ENCODE results near the gene CCDC3.

The CCDC3 gene

GRCh38 chr10:12975906-12976305, 25.6 kb downstream of the CCDC3 start:
- H3K9me3 ChIP-seq (ENCODE audit: control insufficient read depth, insufficient read depth, low read depth, low read length): no peaks in the 10 kb centered on the region
- H3K27ac ChIP-seq (ENCODE audit: low read depth, low read length): no peak overlapping the region
- H3K9ac ChIP-seq (ENCODE audit: low read length): no peak overlapping the region
- H3K36me3 ChIP-seq (ENCODE audit: control insufficient read depth, insufficient read depth, low read length): no peaks in the 10 kb centered on the region
- no peak overlapping the region for H3K4me3 ChIP-seq (ENCODE audit: low read depth, low read length)
- H3K4me1 ChIP-seq (ENCODE audit: control insufficient read depth, insufficient read depth, low read length): peaks cover 5% of the 10 kb centered on the region; the same call in 1 of the 2 replicates
- H3K27me3 ChIP-seq (ENCODE audit: control insufficient read depth, insufficient read depth, low read length): no peaks in the 10 kb centered on the region

DNA sequence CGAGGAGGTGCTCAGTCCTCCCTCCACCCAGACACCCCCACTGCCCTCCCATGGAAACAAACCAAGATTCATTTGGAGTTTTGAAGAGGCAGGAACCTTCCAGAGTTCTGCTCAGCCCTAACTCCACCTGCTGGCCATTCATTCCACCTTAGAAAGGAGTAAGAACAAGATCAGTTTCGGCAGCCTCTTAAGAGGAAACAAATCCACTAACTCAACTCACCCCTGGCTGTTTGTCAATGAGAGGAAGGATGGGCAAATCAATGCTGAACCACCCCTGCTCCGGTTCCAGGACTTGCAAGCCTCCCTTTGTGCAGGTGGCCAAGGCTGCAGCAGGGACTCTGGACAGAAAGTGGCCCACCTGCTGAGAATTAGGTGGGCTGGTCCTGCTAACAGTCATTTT, 26.2 kb downstream of the CCDC3 start:
- Histone ChIP-seq H3K27me3 (ENCODE audit: control insufficient read depth, insufficient read depth, low read length) (no peaks in the 10 kb centered on the region), H3K9ac (ENCODE audit: low read length) (no peak overlapping the region), H3K36me3 (ENCODE audit: control insufficient read depth, insufficient read depth, low read length) (no peaks in the 10 kb centered on the region), H3K4me3 (ENCODE audit: low read depth, low read length) (no peak overlapping the region), H3K9me3 (ENCODE audit: control insufficient read depth, insufficient read depth, low read depth, low read length) (no peaks in the 10 kb centered on the region), H3K4me1 (ENCODE audit: control insufficient read depth, insufficient read depth, low read length) (peaks cover 2% of the 10 kb centered on the region; the same call in 1 of the 2 replicates), H3K27ac (ENCODE audit: low read depth, low read length) (no peak overlapping the region)

GRCh38 chr10:12974491-12975199, 26.9 kb downstream of the CCDC3 start:
- no peaks in the 10 kb centered on the region for H3K27me3 ChIP-seq (ENCODE audit: control insufficient read depth, insufficient read depth, low read length)
- H3K27ac ChIP-seq (ENCODE audit: low read depth, low read length): no peak overlapping the region
- H3K9ac ChIP-seq (ENCODE audit: low read length): no peak overlapping the region
- H3K4me1 ChIP-seq (ENCODE audit: control insufficient read depth, insufficient read depth, low read length): no peaks in the 10 kb centered on the region; the same call in 1 of the 2 replicates
- H3K4me3 ChIP-seq (ENCODE audit: low read depth, low read length): no peak overlapping the region
- H3K9me3 ChIP-seq (ENCODE audit: control insufficient read depth, insufficient read depth, low read depth, low read length): no peaks in the 10 kb centered on the region
- no peaks in the 10 kb centered on the region for H3K36me3 ChIP-seq (ENCODE audit: control insufficient read depth, insufficient read depth, low read length)

DNA sequence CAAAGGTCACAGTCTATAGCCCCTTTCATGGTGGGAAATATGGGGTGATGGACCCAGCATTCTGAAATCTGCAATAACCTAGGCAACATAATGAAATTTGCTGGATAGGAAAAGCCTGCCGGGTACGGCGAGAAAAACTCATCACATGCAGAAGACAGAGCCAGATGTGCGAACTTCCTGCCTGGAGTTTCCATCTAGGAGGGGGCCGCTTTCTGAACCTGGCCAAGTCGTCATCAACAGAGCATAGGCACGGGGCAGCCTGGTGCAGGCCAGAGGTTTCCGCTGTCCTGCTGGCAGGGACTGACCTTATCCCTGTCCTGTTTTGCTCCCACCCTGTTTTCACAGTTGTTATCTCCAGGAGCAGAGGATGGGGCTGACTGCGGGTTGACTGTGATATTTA, 27.4 kb downstream of the CCDC3 start:
- Histone ChIP-seq H3K27ac (ENCODE audit: low read depth, low read length) (no peak overlapping the region), H3K9me3 (ENCODE audit: control insufficient read depth, insufficient read depth, low read depth, low read length) (no peaks in the 10 kb centered on the region), H3K4me3 (ENCODE audit: low read depth, low read length) (no peak overlapping the region), H3K4me1 (ENCODE audit: control insufficient read depth, insufficient read depth, low read length) (no peaks in the 10 kb centered on the region; the same call in 1 of the 2 replicates), H3K9ac (ENCODE audit: low read length) (no peak overlapping the region), H3K27me3 (ENCODE audit: control insufficient read depth, insufficient read depth, low read length) (no peaks in the 10 kb centered on the region), H3K36me3 (ENCODE audit: control insufficient read depth, insufficient read depth, low read length) (no peaks in the 10 kb centered on the region)

GRCh38 chr10:12973149-12973718, 28.3 kb downstream of the CCDC3 start:
- Histone ChIP-seq H3K27me3 (ENCODE audit: control insufficient read depth, insufficient read depth, low read length) (no peaks in the 10 kb centered on the region), H3K9me3 (ENCODE audit: control insufficient read depth, insufficient read depth, low read depth, low read length) (0 out of 2 replicates have a peak, but pooled peaks cover 1% of the 10 kb centered on the region), H3K9ac (ENCODE audit: low read length) (no peak overlapping the region), H3K36me3 (ENCODE audit: control insufficient read depth, insufficient read depth, low read length) (no peaks in the 10 kb centered on the region), H3K4me3 (ENCODE audit: low read depth, low read length) (no peak overlapping the region), H3K27ac (ENCODE audit: low read depth, low read length) (no peak overlapping the region), H3K4me1 (ENCODE audit: control insufficient read depth, insufficient read depth, low read length) (no peaks in the 10 kb centered on the region)

- Histone ChIP-seq H3K36me3 (ENCODE audit: control insufficient read depth, insufficient read depth, low read length) (no peaks in the 10 kb centered on the region), H3K27me3 (ENCODE audit: control insufficient read depth, insufficient read depth, low read length) (no peaks in the 10 kb centered on the region), H3K4me1 (ENCODE audit: control insufficient read depth, insufficient read depth, low read length) (no peaks in the 10 kb centered on the region), H3K27ac (ENCODE audit: low read depth, low read length) (no peak overlapping the region), H3K9ac (ENCODE audit: low read length) (no peak overlapping the region), H3K4me3 (ENCODE audit: low read depth, low read length) (no peak overlapping the region), H3K9me3 (ENCODE audit: control insufficient read depth, insufficient read depth, low read depth, low read length) (0 out of 2 replicates have a peak, but pooled peaks cover 3% of the 10 kb centered on the region)
These were observed 29.4 kb downstream of the CCDC3 start for GRCh38 chr10:12972146-12972545.

- no peak overlapping the region for H3K9ac ChIP-seq (ENCODE audit: low read length)
- H3K4me3 ChIP-seq (ENCODE audit: low read depth, low read length): no peak overlapping the region
- no peaks in the 10 kb centered on the region for H3K27me3 ChIP-seq (ENCODE audit: control insufficient read depth, insufficient read depth, low read length)
- H3K9me3 ChIP-seq (ENCODE audit: control insufficient read depth, insufficient read depth, low read depth, low read length): 0 out of 2 replicates have a peak, but pooled peaks cover 3% of the 10 kb centered on the region
- H3K27ac ChIP-seq (ENCODE audit: low read depth, low read length): no peak overlapping the region
- H3K36me3 ChIP-seq (ENCODE audit: control insufficient read depth, insufficient read depth, low read length): no peaks in the 10 kb centered on the region
- no peaks in the 10 kb centered on the region for H3K4me1 ChIP-seq (ENCODE audit: control insufficient read depth, insufficient read depth, low read length)
These were observed 30.3 kb downstream of the CCDC3 start for GRCh38 chr10:12971001-12971788.

DNA sequence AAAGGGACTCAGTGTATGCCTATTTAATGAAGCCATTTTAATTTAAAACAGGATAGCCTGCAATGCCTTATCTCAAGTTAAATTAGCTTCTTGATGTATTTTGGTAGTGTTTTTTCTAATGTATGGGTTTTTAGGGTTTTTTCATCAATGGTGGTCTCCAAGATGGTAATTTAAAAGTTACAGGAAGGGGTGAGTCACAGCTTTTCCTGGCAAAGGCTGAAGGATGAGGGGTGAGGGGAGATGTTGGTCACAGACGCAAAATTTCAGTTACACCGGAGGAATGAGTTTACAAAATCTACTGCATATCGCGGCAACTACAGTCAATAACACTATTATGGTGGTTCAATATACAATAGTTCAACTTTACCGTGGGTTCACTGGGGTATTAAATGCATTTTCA, 31.6 kb downstream of the CCDC3 start:
- Histone ChIP-seq H3K27ac (ENCODE audit: low read depth, low read length) (no peak overlapping the region), H3K9ac (ENCODE audit: low read length) (no peak overlapping the region), H3K4me3 (ENCODE audit: low read depth, low read length) (no peak overlapping the region), H3K9me3 (ENCODE audit: control insufficient read depth, insufficient read depth, low read depth, low read length) (0 out of 2 replicates have a peak, but pooled peaks cover 3% of the 10 kb centered on the region), H3K36me3 (ENCODE audit: control insufficient read depth, insufficient read depth, low read length) (no peaks in the 10 kb centered on the region), H3K27me3 (ENCODE audit: control insufficient read depth, insufficient read depth, low read length) (no peaks in the 10 kb centered on the region), H3K4me1 (ENCODE audit: control insufficient read depth, insufficient read depth, low read length) (no peaks in the 10 kb centered on the region)

DNA sequence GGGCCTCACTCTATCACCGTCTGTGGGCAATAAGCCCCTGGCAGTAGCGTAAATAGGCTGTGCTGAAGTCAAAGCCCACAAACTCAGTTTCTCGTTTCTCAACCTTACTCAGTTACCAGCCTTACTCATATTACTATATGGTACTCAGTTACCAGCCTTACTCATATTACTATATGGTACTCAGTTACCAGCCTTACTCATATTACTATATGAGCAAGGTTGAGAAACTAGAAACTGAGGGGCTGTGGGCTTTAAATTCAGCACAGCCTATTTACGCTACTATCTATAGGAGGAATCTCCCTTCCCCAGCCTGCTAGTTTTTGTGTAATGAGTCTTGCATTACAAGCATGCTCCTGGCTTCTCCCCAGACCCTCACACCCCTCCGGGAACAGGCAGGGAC, 35.4 kb downstream of the CCDC3 start:
- Histone ChIP-seq H3K27ac (ENCODE audit: low read depth, low read length) (no peak overlapping the region), H3K4me1 (ENCODE audit: control insufficient read depth, insufficient read depth, low read length) (no peaks in the 10 kb centered on the region), H3K9ac (ENCODE audit: low read length) (no peak overlapping the region), H3K27me3 (ENCODE audit: control insufficient read depth, insufficient read depth, low read length) (no peaks in the 10 kb centered on the region), H3K4me3 (ENCODE audit: low read depth, low read length) (no peak overlapping the region), H3K9me3 (ENCODE audit: control insufficient read depth, insufficient read depth, low read depth, low read length) (0 out of 2 replicates have a peak, but pooled peaks cover 3% of the 10 kb centered on the region), H3K36me3 (ENCODE audit: control insufficient read depth, insufficient read depth, low read length) (no peaks in the 10 kb centered on the region)

GRCh38 chr10:12965571-12965970, 35.9 kb downstream of the CCDC3 start:
- H3K4me3 ChIP-seq (ENCODE audit: low read depth, low read length): no peak overlapping the region
- no peak overlapping the region for H3K27ac ChIP-seq (ENCODE audit: low read depth, low read length)
- no peaks in the 10 kb centered on the region for H3K36me3 ChIP-seq (ENCODE audit: control insufficient read depth, insufficient read depth, low read length)
- H3K27me3 ChIP-seq (ENCODE audit: control insufficient read depth, insufficient read depth, low read length): no peaks in the 10 kb centered on the region
- H3K9me3 ChIP-seq (ENCODE audit: control insufficient read depth, insufficient read depth, low read depth, low read length): 0 out of 2 replicates have a peak, but pooled peaks cover 3% of the 10 kb centered on the region
- no peaks in the 10 kb centered on the region; the same call in 1 of the 2 replicates for H3K4me1 ChIP-seq (ENCODE audit: control insufficient read depth, insufficient read depth, low read length)
- no peak overlapping the region for H3K9ac ChIP-seq (ENCODE audit: low read length)

- peaks cover 2% of the 10 kb centered on the region; the same call in 1 of the 2 replicates for H3K9me3 ChIP-seq (ENCODE audit: control insufficient read depth, insufficient read depth, low read depth, low read length)
- no peak overlapping the region for H3K27ac ChIP-seq (ENCODE audit: low read depth, low read length)
- no peaks in the 10 kb centered on the region for H3K27me3 ChIP-seq (ENCODE audit: control insufficient read depth, insufficient read depth, low read length)
- no peak overlapping the region for H3K4me3 ChIP-seq (ENCODE audit: low read depth, low read length)
- no peak overlapping the region for H3K9ac ChIP-seq (ENCODE audit: low read length)
- no peaks in the 10 kb centered on the region for H3K36me3 ChIP-seq (ENCODE audit: control insufficient read depth, insufficient read depth, low read length)
- H3K4me1 ChIP-seq (ENCODE audit: control insufficient read depth, insufficient read depth, low read length): no peaks in the 10 kb centered on the region; the same call in 1 of the 2 replicates
These were observed 39.0 kb downstream of the CCDC3 start for GRCh38 chr10:12962556-12962955.
